Mesendoderm (in vitro differentiated cells): Measurements from ENCODE around the gene MICALL2.

Source experiments
- DNase-seq: peaks from one replicate; pipeline ENCODE4 v3.0.0; 2013
- H2AK5ac ChIP-seq: 2 replicates; pipeline ENCODE4 v1.6.1; 2013; ENCODE audit warnings: low read length, inconsistent platforms
- H2BK120ac ChIP-seq: 2 replicates; pipeline ENCODE4 v1.6.1; 2013; ENCODE audit warnings: low read depth, mild to moderate bottlenecking, low read length, moderate library complexity, mixed read lengths
- H2BK15ac ChIP-seq: replicated peaks from 2 replicates; pipeline ENCODE4 v1.6.1; 2013; ENCODE audit warnings: low read depth, mild to moderate bottlenecking, moderate library complexity
- H2BK5ac ChIP-seq: 2 replicates; pipeline ENCODE4 v1.6.1; 2013; ENCODE audit warnings: low read length, inconsistent platforms
- H3K18ac ChIP-seq: 2 replicates; pipeline ENCODE4 v1.6.1; 2013; ENCODE audit warnings: mild to moderate bottlenecking, low read length, mixed read lengths
- H3K23ac ChIP-seq: one replicate; pipeline ENCODE4 v1.6.1; 2013; ENCODE audit warnings: low read length
- H3K27ac ChIP-seq: 2 replicates; pipeline ENCODE4 v1.5.1; 2013; ENCODE audit warnings: low read depth, mild to moderate bottlenecking, inconsistent platforms, low read length, moderate library complexity
- H3K27me3 ChIP-seq: 2 replicates; pipeline ENCODE4 v1.6.1; 2013; ENCODE audit warnings: low read length, control low read depth, mild to moderate bottlenecking, inconsistent platforms; ENCODE audit not compliant: insufficient read depth, poor library complexity
- H3K36me3 ChIP-seq: 2 replicates; pipeline ENCODE4 v1.6.1; 2013; ENCODE audit warnings: low read length, inconsistent platforms; ENCODE audit not compliant: control insufficient read depth, insufficient read depth
- H3K4ac ChIP-seq: one replicate; pipeline ENCODE4 v1.6.1; 2013; ENCODE audit warnings: low read depth, mild to moderate bottlenecking, low read length, moderate library complexity
- H3K4me1 ChIP-seq: 2 replicates; pipeline ENCODE4 v1.6.1; 2013; ENCODE audit warnings: low read depth, low read length, inconsistent platforms; ENCODE audit not compliant: control insufficient read depth
- H3K4me2 ChIP-seq: 2 replicates; pipeline ENCODE4 v1.6.1; 2013; ENCODE audit warnings: low read length
- H3K4me3 ChIP-seq: 2 replicates; pipeline ENCODE4 v1.5.1; 2013; ENCODE audit warnings: mild to moderate bottlenecking, low read length
- H3K56ac ChIP-seq: one replicate; pipeline ENCODE4 v1.6.1; 2013; ENCODE audit warnings: low read length
- H3K79me1 ChIP-seq: 2 replicates; pipeline ENCODE4 v1.6.1; 2013; ENCODE audit warnings: low read length, inconsistent platforms
- H3K79me2 ChIP-seq: 2 replicates; pipeline ENCODE4 v1.6.1; 2013; ENCODE audit warnings: mild to moderate bottlenecking, low read length; ENCODE audit not compliant: control insufficient read depth, insufficient read depth
- H3K9ac ChIP-seq: 2 replicates; pipeline ENCODE4 v1.6.1; 2013; ENCODE audit warnings: low read length, inconsistent platforms
- H4K5ac ChIP-seq: one replicate; pipeline ENCODE4 v1.6.1; 2013; ENCODE audit warnings: low read length
- H4K8ac ChIP-seq: one replicate; pipeline ENCODE4 v1.6.1; 2013; ENCODE audit warnings: low read depth, mild to moderate bottlenecking, control low read depth, low read length, moderate library complexity
- WGBS: extraction: QIAGEN DNeasy Blood & Tissue Kit; methylation state at CpG from one replicate; pipeline ENCODE4 v1.1.7; 2013; ENCODE audit warnings: low lambda C conversion rate, missing lambda C conversion rate; ENCODE audit not compliant: insufficient coverage; ENCODE audit errors: extremely low coverage; 5-methylcytosine and 5-hydroxymethylcytosine counted together

MICALL2 gene

GRCh38 chr7:1388703-1389335 lies 70.5 kb downstream of the MICALL2 start:
- WGBS = 100% methylated on average over 2 of the region's 29 CpGs
- no peak overlapping the region for H3K27ac ChIP-seq
- H3K27me3 ChIP-seq = no peaks in the 10 kb centered on the region

GRCh38 chr7:1388021-1388702 lies 71.1 kb downstream of the MICALL2 start:
- no peak overlapping the region for H3K4me3 ChIP-seq
- no peaks in the 10 kb centered on the region for H3K4me1 ChIP-seq
- H3K56ac ChIP-seq = no peak overlapping the region
- no peak overlapping the region for H4K8ac ChIP-seq
- H3K79me1 ChIP-seq = no peaks in the 10 kb centered on the region
- no peak overlapping the region for H2BK15ac ChIP-seq
- no peak overlapping the region for H4K5ac ChIP-seq
- no peaks in the 10 kb centered on the region for H3K27me3 ChIP-seq
- no peak overlapping the region for H2BK120ac ChIP-seq
- no peak overlapping the region for H3K4ac ChIP-seq
- H3K27ac ChIP-seq = no peak overlapping the region
- DNase-seq = no peak
- no peak overlapping the region for H3K23ac ChIP-seq
- H3K18ac ChIP-seq = no peak overlapping the region
- no peak overlapping the region for H3K9ac ChIP-seq
- WGBS = no CpG with 5 or more reads among the region's 19 CpGs
- no peak overlapping the region for H3K4me2 ChIP-seq
- H3K79me2 ChIP-seq = no peaks in the 10 kb centered on the region
- H2AK5ac ChIP-seq = no peak overlapping the region
- no peak overlapping the region for H2BK5ac ChIP-seq
- no peaks in the 10 kb centered on the region for H3K36me3 ChIP-seq

More at GRCh38 chr7:1388703-1389335, 70.5 kb downstream of the MICALL2 start:
- Histone ChIP-seq H3K56ac (no peak overlapping the region), H3K4me3 (no peak overlapping the region), H2BK15ac (no peak overlapping the region), H3K4me2 (no peak overlapping the region), H3K18ac (no peak overlapping the region), H4K8ac (no peak overlapping the region), H3K4ac (no peak overlapping the region), H4K5ac (no peak overlapping the region), H2AK5ac (no peak overlapping the region), H3K79me1 (no peaks in the 10 kb centered on the region), H3K23ac (no peak overlapping the region), H2BK5ac (no peak overlapping the region), H3K79me2 (no peaks in the 10 kb centered on the region), H3K9ac (no peak overlapping the region), H3K36me3 (no peaks in the 10 kb centered on the region), H3K4me1 (no peaks in the 10 kb centered on the region), H2BK120ac (no peak overlapping the region)
- no peak for DNase-seq

GRCh38 chr7:1387261-1387660 lies 72.0 kb downstream of the MICALL2 start:
- Histone ChIP-seq H3K4me1 (no peaks in the 10 kb centered on the region), H3K18ac (no peak overlapping the region), H3K27me3 (no peaks in the 10 kb centered on the region), H4K8ac (no peak overlapping the region), H3K79me1 (no peaks in the 10 kb centered on the region), H3K4ac (no peak overlapping the region), H3K4me2 (no peak overlapping the region), H2AK5ac (no peak overlapping the region), H3K56ac (no peak overlapping the region), H3K9ac (no peak overlapping the region), H4K5ac (no peak overlapping the region), H2BK5ac (no peak overlapping the region), H3K27ac (no peak overlapping the region), H2BK15ac (no peak overlapping the region), H2BK120ac (no peak overlapping the region), H3K4me3 (no peak overlapping the region), H3K23ac (no peak overlapping the region), H3K36me3 (no peaks in the 10 kb centered on the region), H3K79me2 (no peaks in the 10 kb centered on the region)
- no CpG with 5 or more reads among the region's 18 CpGs for whole genome bisulfite sequencing
- DNase-seq = no peak

GRCh38 chr7:1386623-1387220 lies 72.5 kb downstream of the MICALL2 start:
- Histone ChIP-seq H3K4ac (no peak overlapping the region), H2BK15ac (no peak overlapping the region)
- no CpG with 5 or more reads among the region's 25 CpGs for WGBS

GRCh38 chr7:1385809-1386622 lies 73.3 kb downstream of the MICALL2 start:
- no peaks in the 10 kb centered on the region for H3K79me2 ChIP-seq
- no peak overlapping the region for H3K18ac ChIP-seq
- H4K5ac ChIP-seq = no peak overlapping the region
- H3K4me2 ChIP-seq = no peak overlapping the region
- no peak overlapping the region for H3K9ac ChIP-seq
- H3K27me3 ChIP-seq = no peaks in the 10 kb centered on the region
- no peaks in the 10 kb centered on the region for H3K36me3 ChIP-seq
- no peak overlapping the region for H3K4me3 ChIP-seq
- H2BK15ac ChIP-seq = no peak overlapping the region
- H2BK120ac ChIP-seq = no peak overlapping the region
- no peak overlapping the region for H3K27ac ChIP-seq
- no peak overlapping the region for H4K8ac ChIP-seq
- no peaks in the 10 kb centered on the region for H3K4me1 ChIP-seq
- no peak overlapping the region for H2BK5ac ChIP-seq
- no peak for DNase-seq
- no CpG with 5 or more reads among the region's 38 CpGs for WGBS
- no peak overlapping the region for H3K4ac ChIP-seq
- H3K79me1 ChIP-seq = no peaks in the 10 kb centered on the region
- H3K56ac ChIP-seq = no peak overlapping the region
- no peak overlapping the region for H2AK5ac ChIP-seq
- no peak overlapping the region for H3K23ac ChIP-seq

More at GRCh38 chr7:1386623-1387220, 72.5 kb downstream of the MICALL2 start:
- H3K4me3 ChIP-seq = no peak overlapping the region
- no peaks in the 10 kb centered on the region for H3K79me1 ChIP-seq
- no peak overlapping the region for H3K18ac ChIP-seq
- no peak overlapping the region for H3K4me2 ChIP-seq
- H3K27ac ChIP-seq = no peak overlapping the region
- H2BK120ac ChIP-seq = no peak overlapping the region
- no peak overlapping the region for H2BK5ac ChIP-seq
- H3K27me3 ChIP-seq = no peaks in the 10 kb centered on the region
- H3K36me3 ChIP-seq = no peaks in the 10 kb centered on the region
- no peak overlapping the region for H2AK5ac ChIP-seq
- no peaks in the 10 kb centered on the region for H3K79me2 ChIP-seq
- no peak overlapping the region for H4K5ac ChIP-seq
- DNase-seq = no peak
- H3K9ac ChIP-seq = no peak overlapping the region
- H4K8ac ChIP-seq = no peak overlapping the region
- H3K23ac ChIP-seq = no peak overlapping the region
- no peaks in the 10 kb centered on the region for H3K4me1 ChIP-seq
- no peak overlapping the region for H3K56ac ChIP-seq
